Neural cell (in vitro differentiated cells): ENCODE measurements around the gene OPRM1. TPM values are rescaled to one million over a fixed set of nuclear protein-coding genes. Genes with fewer than 3 reads are reported as not detected.

Source experiments
- H2AFZ ChIP-seq: fragments of 200-600, 300-800 bp; sonication (generic), shearing (Covaris generic); 2 replicates; pipeline ENCODE4 v1.6.0; 2014; ENCODE audit warnings: low read depth, mild to moderate bottlenecking, antibody characterized with exemption, low read length, moderate library complexity
- H3F3A ChIP-seq: fragments of 200-600 bp; shearing (Covaris generic); 2 replicates; pipeline ENCODE4 v1.6.1; 2016; ENCODE audit warnings: mild to moderate bottlenecking, moderate library complexity, mixed read lengths, antibody characterized with exemption, low read length; ENCODE audit not compliant: insufficient read depth, poor library complexity, severe bottlenecking
- H3K27ac ChIP-seq: fragments of 200-600, 300-800 bp; sonication (generic), shearing (Covaris generic); 2 replicates; pipeline ENCODE4 v1.5.1; 2014; ENCODE audit warnings: mild to moderate bottlenecking, low read length, moderate library complexity
- H3K27me3 ChIP-seq: fragments of 300-800, 200-600 bp; sonication (generic), shearing (Covaris generic); 2 replicates; pipeline ENCODE4 v1.6.0; 2014; ENCODE audit warnings: mild to moderate bottlenecking, low read depth, low read length, moderate library complexity; ENCODE audit not compliant: insufficient read depth
- H3K36me3 ChIP-seq: fragments of 300-800, 200-600 bp; sonication (generic), shearing (Covaris generic); 2 replicates; pipeline ENCODE4 v1.5.1; 2014; ENCODE audit warnings: mild to moderate bottlenecking, antibody characterized with exemption, low read length, moderate library complexity; ENCODE audit not compliant: insufficient read depth
- H3K4me2 ChIP-seq: fragments of 300-800, 200-600 bp; sonication (generic), shearing (Covaris generic); 2 replicates; pipeline ENCODE4 v1.6.0; 2014; ENCODE audit warnings: mild to moderate bottlenecking, low read length
- H3K4me3 ChIP-seq: fragments of 300-800, 200-600 bp; sonication (generic), shearing (Covaris generic); 2 replicates; pipeline ENCODE4 v1.5.1; 2014; ENCODE audit warnings: mild to moderate bottlenecking, low read length, moderate library complexity
- H3K79me2 ChIP-seq: fragments of 200-600 bp; shearing (Covaris generic); replicated peaks from 2 replicates; pipeline ENCODE4 v1.6.0; 2014; ENCODE audit warnings: mild to moderate bottlenecking, low read length, moderate library complexity; ENCODE audit not compliant: insufficient read depth
- H3K9ac ChIP-seq: fragments of 300-800, 200-600 bp; sonication (generic), shearing (Covaris generic); 2 replicates; pipeline ENCODE4 v1.6.1; 2016; ENCODE audit warnings: mild to moderate bottlenecking, low read length, mixed read lengths
- H3K9me2 ChIP-seq: fragments of 200-600 bp; shearing (Covaris generic); 2 replicates; pipeline ENCODE4 v1.6.1; 2016; ENCODE audit warnings: mild to moderate bottlenecking, low read length, mixed read lengths; ENCODE audit not compliant: insufficient read depth
- H3K9me3 ChIP-seq: fragments of 200-600, 300-800 bp; sonication (generic), shearing (Covaris generic); 2 replicates; pipeline ENCODE4 v1.6.1; 2016; ENCODE audit warnings: mild to moderate bottlenecking, mixed run types, low read length, moderate library complexity, mixed read lengths
- H4K20me1 ChIP-seq: fragments of 200-600 bp; shearing (Covaris generic); 2 replicates; pipeline ENCODE4 v1.6.1; 2016; ENCODE audit warnings: mild to moderate bottlenecking, mixed run types; ENCODE audit not compliant: insufficient read depth
- CTCF ChIP-seq: fragments of 450-650 bp; IDR thresholded peaks from 2 replicates; pipeline ENCODE4 v1.5.1; 2014; ENCODE audit warnings: antibody characterized with exemption, mild to moderate bottlenecking, moderate library complexity; ENCODE audit not compliant: poor library complexity, severe bottlenecking
- EP300 ChIP-seq: fragments of 450-650 bp; conservative IDR thresholded peaks from 2 replicates; pipeline ENCODE4 v1.6.1; 2014; ENCODE audit warnings: antibody characterized with exemption, mild to moderate bottlenecking, moderate library complexity; ENCODE audit not compliant: poor library complexity, severe bottlenecking
- EZH2 ChIP-seq: fragments of 200-600, 300-800 bp; shearing (Covaris generic), sonication (generic); IDR thresholded peaks from 2 replicates; pipeline ENCODE4 v1.6.1; 2014; ENCODE audit warnings: antibody characterized with exemption, low read length, borderline replicate concordance, mild to moderate bottlenecking; ENCODE audit not compliant: insufficient read depth, poor library complexity, severe bottlenecking
- MXI1 ChIP-seq: fragments of 450-650 bp; conservative IDR thresholded peaks from 2 replicates; pipeline ENCODE4 v1.6.1; 2014; ENCODE audit warnings: antibody characterized with exemption, mild to moderate bottlenecking; ENCODE audit not compliant: poor library complexity, severe bottlenecking
- POLR2AphosphoS5 ChIP-seq: IDR thresholded peaks from 2 replicates; pipeline ENCODE4 v1.6.1; 2012
- RAD21 ChIP-seq: fragments of 450-650 bp; conservative IDR thresholded peaks from 2 replicates; pipeline ENCODE4 v1.6.1; 2014; ENCODE audit warnings: antibody characterized with exemption, mild to moderate bottlenecking, moderate library complexity
- REST ChIP-seq: IDR thresholded peaks from 2 replicates; pipeline ENCODE4 v1.6.1; 2012; ENCODE audit warnings: borderline replicate concordance
- SMC3 ChIP-seq: fragments of 450-650 bp; conservative IDR thresholded peaks from 2 replicates; pipeline ENCODE4 v1.6.1; 2014; ENCODE audit warnings: antibody characterized with exemption, mild to moderate bottlenecking, moderate library complexity; ENCODE audit not compliant: poor library complexity
- TAF1 ChIP-seq: IDR thresholded peaks from 2 replicates; pipeline ENCODE4 v1.6.1; 2012; ENCODE audit warnings: low read depth
- polyA plus RNA-seq: library from polyadenylated mRNA; depleted of rRNA; stranded (reverse); fragments of >200 nt; gene quantifications from 2 replicates; pipeline ENCODE4 v1.2.3, GENCODE V29; 2014

The OPRM1 gene
- polyA plus RNA-seq, 1 donor from 2014 or later: 1.5 TPM

DNA sequence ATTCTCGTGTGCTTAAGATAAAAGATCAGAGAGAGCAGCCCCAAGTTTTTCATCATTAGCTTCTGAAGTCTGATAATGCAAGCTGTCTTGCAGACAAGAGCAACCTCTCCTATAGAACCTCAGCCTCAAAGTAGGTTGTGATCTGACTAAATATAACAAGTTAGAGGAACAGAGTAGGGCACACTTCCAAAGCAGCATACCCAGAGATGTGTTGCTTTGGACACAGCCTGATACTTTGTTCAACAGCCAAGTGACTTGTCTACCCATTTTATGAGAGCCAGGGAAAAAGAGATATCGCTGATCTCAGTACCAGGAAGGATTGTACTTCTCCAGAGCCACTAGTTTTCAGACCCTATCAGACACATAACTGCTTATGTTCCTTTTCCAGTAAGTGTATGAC lies 44.2 kb upstream of the OPRM1 start:
- H3K9me2 ChIP-seq: no peaks in the 10 kb centered on the region
- H2AFZ ChIP-seq: no peak overlapping the region

DNA sequence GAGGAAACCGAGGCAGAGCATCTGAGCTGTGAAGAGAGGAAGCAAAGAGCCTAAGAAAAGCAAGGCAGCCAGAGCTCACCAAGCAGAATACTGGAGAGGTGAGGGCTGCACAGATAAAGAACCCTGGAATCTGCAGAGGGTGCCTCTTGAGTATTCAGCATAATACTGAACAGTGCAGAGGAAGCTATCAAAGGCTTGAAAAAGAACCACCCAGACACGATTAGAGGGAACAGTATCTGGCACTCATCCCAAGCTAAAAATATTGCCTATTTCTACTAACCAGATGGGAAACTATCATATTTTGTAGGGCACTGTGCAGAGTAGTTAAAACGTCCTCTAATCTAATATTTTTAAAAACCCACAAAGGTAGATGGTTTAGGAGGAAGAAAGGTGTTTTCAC lies 41.8 kb upstream of the OPRM1 start:
- H2AFZ ChIP-seq: no peak overlapping the region
- no peaks in the 10 kb centered on the region for H4K20me1 ChIP-seq
- H3K9me3 ChIP-seq: no peaks in the 10 kb centered on the region
- H3K9ac ChIP-seq: no peak overlapping the region
- no peak overlapping the region for H3K27ac ChIP-seq
- no peaks in the 10 kb centered on the region for H3K36me3 ChIP-seq
- no peaks in the 10 kb centered on the region for H3K79me2 ChIP-seq
- no peak overlapping the region for H3K4me2 ChIP-seq
- no peaks in the 10 kb centered on the region for H3F3A ChIP-seq
- no peaks in the 10 kb centered on the region for H3K9me2 ChIP-seq
- no peaks in the 10 kb centered on the region for H3K27me3 ChIP-seq
- no peak overlapping the region for H3K4me3 ChIP-seq
- TF ChIP-seq MXI1 (no peak), SMC3 (no peak), EZH2 (no peak), REST (no peak), EP300 (no peak), POLR2AphosphoS5 (no peak)

More for the DNA sequence above, 44.2 kb upstream of the OPRM1 start:
- Histone ChIP-seq H3F3A (no peaks in the 10 kb centered on the region), H4K20me1 (no peaks in the 10 kb centered on the region), H3K36me3 (no peaks in the 10 kb centered on the region), H3K9me3 (no peaks in the 10 kb centered on the region), H3K27ac (no peak overlapping the region), H3K79me2 (no peaks in the 10 kb centered on the region), H3K9ac (no peak overlapping the region), H3K4me2 (no peak overlapping the region), H3K27me3 (no peaks in the 10 kb centered on the region), H3K4me3 (no peak overlapping the region)
- TF ChIP-seq TAF1: no peak
- TF ChIP-seq EZH2: no peak
- no peak for TF ChIP-seq RAD21
- no peak for TF ChIP-seq EP300
- TF ChIP-seq REST: no peak
- no peak for TF ChIP-seq SMC3
- TF ChIP-seq POLR2AphosphoS5: no peak
- TF ChIP-seq MXI1: no peak
- TF ChIP-seq CTCF: no peak
